ENCODE results near the gene ACTMAP.

GRCh38 chr19:40695881-40696280 lies 54.4 kb downstream of the ACTMAP start:
- TF ChIP-seq CTCF (IDR thresholded peaks at IDR 0.05) (no peak), POLR2A (IDR thresholded peaks at IDR 0.05) (no peak), EP300 (IDR thresholded peaks at IDR 0.05) (no peak)
